DMS79 (cell line): ENCODE measurements around the gene MAST2.

Experiments
- DNase-seq: peaks from one replicate; lab custom pipeline; 2025; lab: John Stamatoyannopoulos, UW

MAST2 gene

GRCh38 chr1:46065405-46065804, 262.0 kb downstream of the MAST2 start:
- no peak for DNase-seq

GRCh38 chr1:46067652-46068051, 264.2 kb downstream of the MAST2 start:
- DNase-seq, result no peak

- DNase-seq, result no peak
Measured at GRCh38 chr1:46068525-46068924, 265.1 kb downstream of the MAST2 start.

GRCh38 chr1:46070164-46070814, 266.9 kb downstream of the MAST2 start:
- DNase-seq, result no peak

GRCh38 chr1:46072975-46073374, 269.6 kb downstream of the MAST2 start:
- DNase-seq, result no peak

- DNase-seq, result no peak
Measured at GRCh38 chr1:46076343-46076742, 272.9 kb downstream of the MAST2 start.

- DNase-seq, result peak; percentile 6
Measured at GRCh38 chr1:46077644-46078043, 274.2 kb downstream of the MAST2 start.

GRCh38 chr1:46080257-46080656, 276.8 kb downstream of the MAST2 start:
- no peak for DNase-seq

- DNase-seq, result no peak
Measured at GRCh38 chr1:46081206-46081605, 277.8 kb downstream of the MAST2 start.

GRCh38 chr1:46081619-46082018, 278.2 kb downstream of the MAST2 start:
- no peak for DNase-seq

- no peak for DNase-seq
Measured at GRCh38 chr1:46083579-46083978, 280.2 kb downstream of the MAST2 start.

GRCh38 chr1:46084553-46085451, 281.4 kb downstream of the MAST2 start:
- DNase-seq, result no peak
